Chondrocyte (in vitro differentiated cells): ENCODE measurements around the gene PANK3. TPM values are rescaled to one million over a fixed set of nuclear protein-coding genes. Genes with fewer than 3 reads are reported as not detected.

Experiments
- DNase-seq: peaks from one replicate; pipeline ENCODE4 v3.0.0; 2021; ENCODE audit warnings: mixed read lengths, low spot score
- H3K27ac Mint-ChIP-seq: one replicate; pipeline ENCODE4 v1.8.0; 2021; ENCODE audit warnings: mild to moderate bottlenecking, moderate library complexity, mixed read lengths; ENCODE audit not compliant: unreplicated experiment
- H3K27me3 Mint-ChIP-seq: 2 replicates; pipeline ENCODE4 v1.8.0; 2021; ENCODE audit warnings: low read depth, mixed read lengths
- H3K36me3 Mint-ChIP-seq: 2 replicates; pipeline ENCODE4 v1.8.0; 2021; ENCODE audit warnings: low read depth, mixed read lengths
- H3K4me1 Mint-ChIP-seq: 2 replicates; pipeline ENCODE4 v1.8.0; 2021; ENCODE audit warnings: low read depth, mild to moderate bottlenecking, mixed read lengths
- H3K4me3 Mint-ChIP-seq: one replicate; pipeline ENCODE4 v1.8.0; 2021; ENCODE audit warnings: mild to moderate bottlenecking, moderate library complexity, mixed read lengths; ENCODE audit not compliant: unreplicated experiment
- H3K9me3 Mint-ChIP-seq: 2 replicates; pipeline ENCODE4 v1.8.0; 2021; ENCODE audit warnings: low read depth, mixed read lengths
- CTCF ChIP-seq: fragments of 200-600 bp; sonication (generic); IDR thresholded peaks from 2 replicates; pipeline ENCODE4 v1.5.0; 2021; ENCODE audit warnings: antibody characterized with exemption, mild to moderate bottlenecking, moderate library complexity
- total RNA-seq: library from RNA; stranded (reverse); gene quantifications from 3 replicates; pipeline ENCODE4 v1.2.1, GENCODE V29; 2021

The PANK3 gene
- total RNA-seq, 1 donor from 2014 or later = 112 TPM

GRCh38 chr5:168570490-168571328 is 8.5 kb downstream of the PANK3 start:
- DNase-seq = no peak
- no peaks in the 10 kb centered on the region for H3K9me3 Mint-ChIP-seq
- peaks cover 27% of the 10 kb centered on the region for H3K4me1 Mint-ChIP-seq
- H3K36me3 Mint-ChIP-seq = peaks cover 2% of the 10 kb centered on the region
- no peak overlapping the region for H3K27ac Mint-ChIP-seq
- H3K4me3 Mint-ChIP-seq = no peak overlapping the region
- H3K27me3 Mint-ChIP-seq = no peaks in the 10 kb centered on the region
- TF ChIP-seq CTCF = no peak

DNA sequence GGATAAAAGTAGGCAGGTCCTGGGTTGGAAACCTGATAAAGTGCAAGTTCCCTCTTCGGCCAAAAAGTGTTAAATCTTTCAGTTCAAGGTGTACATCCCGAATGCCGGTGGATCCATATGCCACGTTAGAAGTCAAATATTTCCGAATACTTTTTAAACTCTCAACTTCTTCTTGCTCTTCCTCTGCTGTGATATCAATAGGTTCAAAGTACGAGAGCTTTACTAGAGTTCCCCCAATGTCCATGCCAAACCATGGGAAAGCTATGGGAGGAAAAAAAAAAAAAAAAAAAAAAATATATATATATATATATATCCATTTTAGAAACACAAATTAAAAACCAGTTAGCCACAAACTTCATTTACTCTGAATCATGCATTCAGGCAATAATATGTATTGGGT is 10.4 kb downstream of the PANK3 start:
- H3K4me3 Mint-ChIP-seq = no peak overlapping the region
- no peaks in the 10 kb centered on the region for H3K27me3 Mint-ChIP-seq
- DNase-seq = no peak
- peaks cover 3% of the 10 kb centered on the region for H3K36me3 Mint-ChIP-seq
- H3K4me1 Mint-ChIP-seq = peaks cover 26% of the 10 kb centered on the region
- no peak for TF ChIP-seq CTCF
- H3K9me3 Mint-ChIP-seq = no peaks in the 10 kb centered on the region
- H3K27ac Mint-ChIP-seq = no peak overlapping the region

DNA sequence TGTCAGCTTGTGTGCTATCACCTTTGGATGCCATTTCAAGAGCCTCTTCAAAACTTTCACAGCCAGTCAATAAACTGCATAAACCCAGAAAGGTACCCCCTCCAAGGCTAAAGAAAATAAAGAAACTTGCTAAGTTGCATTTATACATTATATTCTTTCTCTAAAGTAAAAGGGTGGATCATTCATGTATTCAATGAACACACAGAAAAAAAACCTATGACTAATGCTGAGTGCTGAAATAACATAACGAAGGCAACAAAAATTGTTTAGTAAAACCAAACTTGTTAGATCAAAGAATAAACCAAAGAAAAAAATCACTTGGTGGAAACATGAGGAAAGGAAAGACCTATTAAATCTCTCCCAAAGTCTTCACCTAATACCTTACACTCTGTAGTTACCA is 15.2 kb downstream of the PANK3 start:
- H3K36me3 Mint-ChIP-seq = peaks cover 12% of the 10 kb centered on the region

DNA sequence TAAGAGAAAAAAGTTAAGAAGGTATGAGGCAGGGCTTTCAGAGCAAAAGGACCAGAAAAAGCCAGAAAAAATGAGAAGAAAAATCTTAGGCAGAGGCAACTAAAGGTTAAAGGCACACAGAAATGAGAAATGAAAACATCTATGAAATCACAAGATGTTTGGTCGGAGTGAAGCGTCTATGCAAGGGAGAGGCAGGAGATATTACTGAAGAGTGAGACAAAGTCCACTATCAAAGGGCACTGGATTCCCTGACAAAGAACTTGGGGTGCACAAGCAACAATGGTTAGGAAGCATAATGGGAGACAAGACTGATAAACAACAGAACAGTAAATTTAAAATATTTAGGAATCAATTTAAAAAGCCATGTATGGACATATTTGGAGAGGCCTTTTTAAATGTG is 16.9 kb downstream of the PANK3 start:
- H3K27ac Mint-ChIP-seq = peak overlapping the region; percentile 79
- no peaks in the 10 kb centered on the region for H3K27me3 Mint-ChIP-seq
- H3K4me3 Mint-ChIP-seq = peak overlapping the region; percentile 5
- H3K4me1 Mint-ChIP-seq = peaks cover 33% of the 10 kb centered on the region
- H3K36me3 Mint-ChIP-seq = peaks cover 15% of the 10 kb centered on the region
- no peak for DNase-seq
- H3K9me3 Mint-ChIP-seq = no peaks in the 10 kb centered on the region
- no peak for TF ChIP-seq CTCF

More for the DNA sequence above, 15.2 kb downstream of the PANK3 start:
- no peak overlapping the region for H3K4me3 Mint-ChIP-seq
- no peak overlapping the region for H3K27ac Mint-ChIP-seq
- no peak for TF ChIP-seq CTCF
- peaks cover 34% of the 10 kb centered on the region for H3K4me1 Mint-ChIP-seq
- DNase-seq = no peak
- no peaks in the 10 kb centered on the region for H3K27me3 Mint-ChIP-seq
- H3K9me3 Mint-ChIP-seq = no peaks in the 10 kb centered on the region

GRCh38 chr5:168557389-168557788 is 21.8 kb downstream of the PANK3 start:
- DNase-seq = no peak
- Mint-ChIP-seq H3K4me1 (peaks cover 23% of the 10 kb centered on the region), H3K27ac (no peak overlapping the region), H3K9me3 (no peaks in the 10 kb centered on the region), H3K36me3 (peaks cover 26% of the 10 kb centered on the region), H3K27me3 (no peaks in the 10 kb centered on the region), H3K4me3 (no peak overlapping the region)
- TF ChIP-seq CTCF = no peak
